Stimulated activated CD4-positive, alpha-beta T cell treated with anti-CD3 and anti-CD28 coated beads, Interleukin-12 subunit alpha, Interleukin-12 subunit beta, amount 100 ng/mL, for 4 hours (primary cell): ENCODE data around the gene ATXN7L1.

Experiments
- DNase-seq: peaks from one replicate; pipeline ENCODE4 v3.0.0-alpha.2; 2020

ATXN7L1 gene

GRCh38 chr7:105876091-105876963 is at the start of gene ATXN7L1:
TSS of gene ATXN7L1 (minus strand) at chr7:105876599. CDS start at chr7:105876558, 41 bp downstream.
- DNase-seq, result peak; percentile 93

DNA sequence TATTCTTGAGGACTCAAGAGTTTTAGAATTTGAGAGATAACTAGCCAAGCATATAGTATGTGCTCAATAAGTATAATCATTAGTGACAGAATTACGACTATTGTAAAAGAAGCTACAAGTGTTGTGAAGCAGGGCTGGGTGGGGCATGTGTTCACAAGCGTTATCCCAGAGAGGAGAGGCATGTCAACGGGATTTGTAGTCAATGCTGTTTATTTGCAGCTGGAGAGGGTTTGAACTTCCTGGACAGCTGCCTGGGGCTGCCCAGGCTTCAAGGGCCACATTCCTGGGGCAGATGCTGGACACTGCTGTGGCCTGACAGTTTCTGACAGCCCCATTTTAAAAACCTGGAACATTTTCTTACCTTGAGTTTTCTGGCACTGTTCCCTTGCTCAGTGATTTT is 49.7 kb upstream of the ATXN7L1 start:
- no peak for DNase-seq

- no peak for DNase-seq
These were observed 48.5 kb upstream of the ATXN7L1 start for GRCh38 chr7:105924945-105925344.

DNA sequence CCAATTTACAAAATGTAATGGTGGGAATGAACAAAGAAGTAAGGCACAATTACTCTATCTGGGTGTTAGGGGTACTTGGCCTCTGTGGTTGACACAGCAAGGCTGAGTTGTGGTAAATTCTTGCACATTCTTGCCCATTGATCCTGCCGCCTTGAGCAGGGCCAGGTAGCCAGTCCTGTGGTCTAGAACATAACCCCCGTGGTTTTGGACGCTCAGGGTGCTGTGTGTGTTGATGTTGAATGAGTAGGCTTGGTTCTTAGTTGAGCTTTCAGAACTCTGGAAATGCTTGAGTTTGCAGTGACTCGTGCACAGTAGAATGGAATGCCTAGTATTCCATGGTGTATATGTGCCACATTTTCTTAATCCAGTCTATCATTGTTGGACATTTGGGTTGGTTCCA is 44.4 kb upstream of the ATXN7L1 start:
- DNase-seq, result no peak

DNA sequence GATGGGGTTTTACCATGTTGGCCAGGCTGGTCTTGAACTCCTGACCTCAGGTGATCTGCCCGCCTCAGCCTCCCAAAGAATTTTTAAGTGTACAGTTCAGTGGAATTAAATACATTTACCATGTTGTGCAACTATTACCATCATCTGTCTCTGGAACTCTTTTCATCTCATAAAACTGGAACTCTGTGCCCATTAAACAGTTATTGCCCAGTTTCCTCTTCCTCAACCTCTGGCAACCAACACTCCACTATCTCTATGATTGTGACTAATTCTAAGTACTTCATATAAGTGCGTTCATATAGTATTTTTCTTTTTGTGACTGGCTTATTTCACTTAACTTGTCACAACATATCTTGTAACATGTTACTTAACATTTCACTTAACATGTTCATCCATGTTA is 41.3 kb upstream of the ATXN7L1 start:
- no peak for DNase-seq

DNA sequence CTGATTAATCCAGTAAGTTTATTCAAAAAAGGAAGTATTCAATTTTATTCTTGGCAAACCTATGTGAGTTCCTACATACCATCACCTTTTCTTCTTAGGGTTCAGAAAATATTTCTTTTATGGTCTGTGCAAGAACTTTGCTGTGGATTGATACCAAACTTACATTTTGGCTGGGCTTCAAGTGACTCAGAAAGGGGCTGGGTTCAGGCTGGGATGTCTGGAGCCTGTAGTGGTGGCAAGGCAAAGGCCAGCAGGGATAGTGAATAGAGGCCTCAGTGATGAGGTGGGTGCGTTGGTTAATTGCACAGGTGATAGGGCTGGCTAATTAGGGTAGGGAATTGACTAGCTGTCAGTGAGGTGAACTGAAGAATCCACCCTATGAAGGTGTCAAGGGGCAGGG is 40.2 kb upstream of the ATXN7L1 start:
- DNase-seq, result no peak

DNA sequence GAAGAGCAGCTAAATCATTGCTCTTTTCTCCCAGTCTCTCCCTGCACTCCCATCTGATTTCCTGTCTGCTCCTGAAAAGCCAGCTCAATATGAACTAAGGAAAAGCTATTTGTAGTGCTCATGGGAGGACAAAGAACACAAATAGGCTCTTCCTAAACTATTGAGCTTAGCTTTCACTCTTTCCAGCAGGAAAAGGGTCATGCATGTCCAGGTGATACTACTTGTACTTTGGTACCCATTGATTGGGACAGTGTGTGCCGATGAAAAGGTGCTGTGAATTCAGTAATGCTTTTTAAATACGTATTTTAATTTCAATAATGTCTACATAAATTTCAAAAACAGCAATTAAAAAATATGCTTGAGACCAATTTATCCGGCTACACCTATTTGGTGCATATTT is 37.5 kb upstream of the ATXN7L1 start:
- DNase-seq, result no peak

- no peak for DNase-seq
These were observed 35.7 kb upstream of the ATXN7L1 start for GRCh38 chr7:105911961-105912575.

DNA sequence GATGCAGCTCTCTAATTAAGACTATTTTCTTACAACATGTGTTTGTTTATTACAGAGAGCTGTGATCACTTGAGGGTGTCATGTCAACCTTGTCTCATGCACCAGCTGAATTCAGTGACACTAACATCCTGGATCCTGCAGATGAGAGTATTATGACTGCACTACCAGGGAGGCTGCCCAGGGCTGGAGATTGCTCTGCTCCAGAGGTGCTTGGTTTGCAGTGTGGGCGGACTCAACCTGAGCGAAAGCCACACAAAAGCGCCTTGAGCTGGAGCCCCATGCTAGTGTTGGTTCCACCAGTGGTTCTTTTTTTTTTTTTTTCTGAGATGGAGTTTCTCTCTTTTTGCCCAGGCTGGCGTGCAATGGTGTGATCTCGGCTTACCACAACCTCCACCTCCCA is 33.8 kb upstream of the ATXN7L1 start:
- no peak for DNase-seq

DNA sequence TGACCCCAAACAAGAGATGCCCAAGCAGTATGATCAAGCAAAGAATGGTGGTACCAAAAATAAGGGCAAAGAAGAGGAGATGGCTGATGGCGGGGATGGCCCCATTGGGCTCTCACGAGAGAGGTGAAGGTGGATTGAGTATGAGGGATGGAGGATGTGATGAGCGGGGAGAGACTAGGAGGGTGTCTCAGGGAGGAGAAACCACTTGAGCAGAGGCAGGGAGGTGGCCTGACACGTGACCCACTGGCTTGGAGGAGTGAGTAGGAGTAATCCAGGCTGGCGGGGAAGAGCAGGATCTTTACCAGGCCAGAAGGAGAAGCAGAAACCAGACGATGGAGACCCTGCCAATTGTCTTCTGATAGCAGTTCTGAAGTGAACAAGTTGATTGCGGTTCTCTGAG is 33.3 kb upstream of the ATXN7L1 start:
- DNase-seq, result no peak

DNA sequence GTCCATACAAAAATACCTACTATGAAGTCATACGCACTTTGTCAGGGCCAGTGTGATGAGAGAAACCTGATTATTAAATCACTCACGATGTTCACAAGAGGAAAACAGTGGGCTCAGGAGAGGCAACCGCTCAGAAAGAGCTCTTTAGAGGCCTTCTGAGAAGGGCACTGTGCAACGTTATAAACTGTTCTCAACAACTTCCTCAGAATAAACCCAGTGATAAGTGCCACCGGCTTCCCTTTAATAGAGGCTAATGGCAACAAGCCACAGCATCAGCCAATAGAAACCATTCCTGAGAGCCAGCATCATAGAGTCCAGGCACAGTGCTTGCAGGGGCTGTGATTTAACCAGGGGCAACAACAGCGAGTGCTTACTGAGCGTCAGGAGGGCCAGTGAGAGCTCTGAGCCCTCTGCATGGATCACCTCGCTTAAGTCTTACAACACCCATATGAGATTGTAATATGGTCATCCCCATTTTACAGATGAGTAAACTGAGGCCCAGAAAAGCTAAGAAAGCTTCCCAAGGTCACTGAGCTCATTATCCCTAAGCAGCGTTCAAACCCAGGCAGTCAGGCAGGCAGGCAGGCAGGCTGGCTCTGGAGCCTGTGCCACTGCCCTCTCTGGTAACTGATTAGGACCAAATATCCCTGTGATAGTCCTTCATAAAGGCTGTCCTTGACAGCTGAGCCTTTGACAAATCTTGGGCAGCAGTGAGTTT is 30.9 kb upstream of the ATXN7L1 start:
- DNase-seq, result no peak

GRCh38 chr7:105906695-105907094 is 30.3 kb upstream of the ATXN7L1 start:
- DNase-seq, result no peak

DNA sequence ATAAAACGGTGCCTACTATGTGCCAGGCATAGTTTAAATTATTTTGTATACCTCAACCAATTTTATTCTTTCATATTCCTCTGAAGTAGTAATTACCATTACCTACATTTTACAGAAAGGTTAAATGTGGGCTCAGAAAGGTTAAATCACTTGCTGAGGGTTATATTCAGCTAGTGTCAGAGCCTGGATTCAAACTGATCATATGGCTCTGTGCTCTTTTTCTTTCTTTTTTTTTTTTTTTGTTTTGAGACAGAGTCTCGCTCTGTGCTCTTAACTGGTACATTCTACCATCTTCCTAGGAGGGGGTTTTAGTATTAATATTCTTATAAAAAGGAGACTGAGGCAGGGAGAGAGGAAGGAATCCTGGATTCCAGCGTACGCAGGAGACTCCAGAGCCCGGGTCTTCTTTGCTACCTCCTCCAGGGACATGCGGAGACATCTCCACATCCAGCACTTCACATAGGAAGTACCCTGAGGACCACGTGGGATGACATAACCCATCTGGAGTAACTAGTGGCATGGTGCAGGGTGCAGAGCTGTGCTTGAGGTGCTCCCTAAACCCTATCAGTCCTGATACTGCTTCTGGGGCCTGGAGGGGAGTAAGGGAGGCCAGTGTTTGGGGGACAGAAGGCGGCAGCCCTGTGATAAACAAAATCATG is 29.6 kb upstream of the ATXN7L1 start:
- DNase-seq, result no peak

DNA sequence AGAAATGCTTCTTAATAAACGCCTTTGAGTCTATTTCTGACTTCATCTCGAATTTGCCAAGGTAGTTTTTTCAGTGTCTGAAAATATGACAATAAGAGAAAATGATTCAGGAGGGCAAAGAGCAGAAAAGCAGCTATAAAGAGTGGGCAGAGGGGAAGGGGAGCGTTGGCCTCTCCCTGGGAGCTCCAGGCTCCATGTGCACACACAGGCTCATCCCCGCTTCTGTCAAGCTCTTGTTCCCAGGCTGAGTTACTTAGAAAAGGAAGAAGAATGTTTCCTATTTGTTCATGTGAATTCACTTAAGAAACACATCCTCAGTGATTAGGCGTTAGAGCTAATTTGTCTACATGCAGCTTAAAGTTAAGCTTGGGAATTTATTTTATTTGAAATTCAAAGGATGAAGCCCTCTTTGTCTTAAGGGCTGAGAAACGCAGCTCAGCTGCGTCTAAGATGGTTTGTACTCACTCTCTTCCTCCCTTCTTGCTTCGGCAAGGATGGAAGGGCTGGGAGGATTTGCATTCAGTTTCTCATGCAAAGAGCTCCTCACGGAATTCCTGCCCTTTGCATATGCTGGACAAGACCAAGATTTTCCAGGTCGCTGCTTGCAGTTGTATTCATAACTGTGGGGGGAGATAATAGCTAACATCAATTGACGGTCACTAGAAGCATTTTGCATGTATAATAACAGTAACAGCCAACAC is 29.0 kb upstream of the ATXN7L1 start:
- no peak for DNase-seq

DNA sequence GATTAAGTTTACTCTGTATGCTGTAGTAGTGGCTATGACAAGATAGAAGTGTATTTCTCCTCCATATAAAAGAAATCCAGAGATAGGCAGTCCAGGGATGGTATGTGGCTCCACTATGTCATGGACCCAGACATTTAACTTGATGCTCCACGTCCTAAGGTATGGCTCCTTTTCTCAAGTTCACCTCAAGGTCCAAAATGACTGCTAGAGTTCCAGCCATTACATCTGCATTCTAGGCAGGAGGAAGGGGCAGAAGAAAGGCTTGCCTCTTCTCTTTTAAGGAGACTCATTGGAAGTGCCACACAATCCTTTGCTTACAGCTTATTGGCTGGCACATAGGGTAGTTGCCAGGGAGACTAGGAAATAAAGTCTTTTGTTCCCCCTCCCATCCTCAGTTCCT is 27.7 kb upstream of the ATXN7L1 start:
- no peak for DNase-seq

DNA sequence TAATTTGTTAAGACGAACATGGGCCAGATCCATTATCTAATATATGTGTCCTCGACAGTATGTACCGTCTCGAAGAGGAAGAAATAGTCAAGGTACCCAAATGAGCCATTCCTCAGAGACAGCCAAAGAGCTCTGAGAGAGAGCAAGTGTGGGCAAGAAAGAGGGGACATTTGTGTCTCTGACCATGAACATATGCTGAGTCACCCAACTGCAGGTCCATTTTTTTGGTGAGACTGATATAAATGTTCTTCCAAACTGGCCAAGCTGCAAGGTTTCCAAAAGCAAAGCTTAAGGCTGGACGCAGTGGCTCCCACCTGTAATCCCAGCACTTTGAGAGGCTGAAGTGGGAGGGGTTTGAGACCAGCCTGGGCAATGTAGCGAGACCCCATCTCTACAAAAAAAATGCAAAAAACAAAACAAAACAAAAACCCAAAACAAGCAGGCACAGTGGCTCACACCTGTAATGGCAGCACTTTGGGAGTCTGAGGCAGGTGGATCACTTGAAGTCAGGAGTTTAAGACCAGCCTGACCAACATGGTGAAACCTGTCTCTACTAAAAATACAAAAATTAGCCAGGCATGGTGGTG is 26.0 kb upstream of the ATXN7L1 start:
- no peak for DNase-seq

- DNase-seq, result no peak
These were observed 21.6 kb upstream of the ATXN7L1 start for GRCh38 chr7:105897999-105898398.

DNA sequence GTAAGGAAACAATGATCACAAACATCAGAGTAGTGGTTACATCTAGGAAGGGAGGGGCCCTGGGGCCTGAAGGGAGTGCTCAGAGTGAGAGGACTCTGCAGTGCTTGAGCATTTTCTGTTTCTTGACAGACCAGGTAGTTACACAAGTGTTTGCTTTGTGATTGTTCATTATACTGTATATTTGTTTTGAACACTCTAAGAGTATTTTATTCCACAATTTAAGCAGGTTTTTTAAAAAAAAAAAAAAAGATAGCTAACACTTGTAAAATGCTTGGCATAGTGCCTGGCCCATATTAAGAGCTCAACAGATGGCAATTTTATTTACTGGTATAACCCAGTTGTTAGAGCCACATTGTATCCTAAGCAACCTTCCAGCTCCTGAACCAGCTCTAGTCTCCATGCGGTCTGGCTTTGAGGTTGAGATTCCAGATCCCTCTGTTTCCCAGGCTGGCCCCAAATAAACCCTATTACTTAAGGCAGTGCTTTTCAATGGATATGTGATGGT is 20.1 kb upstream of the ATXN7L1 start:
- DNase-seq, result no peak

GRCh38 chr7:105894131-105894530 is 17.7 kb upstream of the ATXN7L1 start:
- no peak for DNase-seq

GRCh38 chr7:105892387-105892786 is 16.0 kb upstream of the ATXN7L1 start:
- DNase-seq, result no peak

DNA sequence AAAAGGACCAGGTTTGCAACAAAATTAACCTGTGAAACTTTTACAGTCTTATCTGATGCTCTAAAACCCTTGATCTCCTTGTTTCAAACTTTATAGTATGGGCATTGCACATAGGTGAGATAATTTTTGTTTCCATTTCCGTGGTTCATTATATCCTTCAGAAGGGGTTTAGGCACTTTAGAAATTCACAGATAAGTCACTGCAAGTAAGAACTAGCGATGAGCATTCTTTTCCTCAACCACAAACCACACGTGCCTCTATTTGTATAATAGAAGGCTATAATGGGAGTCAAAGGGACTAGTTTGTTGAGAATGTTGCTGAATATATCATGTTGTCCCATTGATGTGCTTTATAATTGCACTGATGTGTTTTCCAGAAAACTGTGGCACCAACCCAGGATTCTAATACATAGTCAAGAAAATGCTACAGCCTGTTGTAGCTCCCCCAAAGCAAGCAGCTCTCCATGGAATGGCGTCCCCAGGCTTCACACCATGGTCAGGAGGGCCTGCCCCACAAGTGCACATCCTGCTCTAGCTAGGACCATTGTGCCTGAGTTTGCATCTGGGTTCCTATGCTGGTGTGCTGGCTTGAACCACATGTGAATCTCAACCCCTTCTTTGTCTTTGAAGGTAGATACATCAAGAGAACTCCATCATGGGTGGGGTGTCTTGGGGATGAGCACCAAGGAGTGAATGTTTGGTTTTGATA is 14.0 kb upstream of the ATXN7L1 start:
- no peak for DNase-seq
